Tibial nerve (tissue), 4 donors: Measurements from ENCODE around the gene MUSK. TPM values are rescaled to one million over a fixed set of nuclear protein-coding genes. Genes with fewer than 3 reads are reported as not detected.
A peak's percentile ranks its signal among the peaks of the same experiment; 100 is the strongest.

Experiments used
- DNase-seq, 2 donors: peaks; one replicate each; pipeline ENCODE4 v3.0.0-alpha.2; 2019; ENCODE audit warnings: low spot score in 2 of 2
- H3K27ac ChIP-seq, 4 donors: fragments of 200-600 bp; sonication (generic) in 3 of 4; one replicate each; pipeline ENCODE4 v1.5.1; 2017 to 2019; ENCODE audit warnings: mild to moderate bottlenecking in 1 of 4
- H3K27me3 ChIP-seq, 2 donors: fragments of 200-600 bp; sonication (generic) in 1 of 2; one replicate each; pipeline versions ENCODE4 v1.5.1 to v1.6.0; 2017 to 2019
- H3K36me3 ChIP-seq, 3 donors: fragments of 200-600 bp; sonication (generic); one replicate each; pipeline ENCODE4 v1.5.1; 2018 to 2019
- H3K4me1 ChIP-seq, 4 donors: fragments of 200-600 bp; sonication (generic) in 3 of 4; one replicate each; pipeline ENCODE4 v1.5.1; 2017 to 2019
- H3K4me3 ChIP-seq, 4 donors: fragments of 200-600 bp; sonication (generic) in 3 of 4; one replicate each; pipeline ENCODE4 v1.5.1; 2017 to 2019; ENCODE audit warnings: mild to moderate bottlenecking in 1 of 4, moderate library complexity in 1 of 4
- H3K9me3 ChIP-seq, 4 donors: fragments of 200-600 bp; sonication (generic) in 3 of 4; one replicate each; pipeline ENCODE4 v1.5.1; 2017 to 2019
- EP300 ChIP-seq, 2 donors: sonication (generic); formaldehyde crosslinking; IDR thresholded peaks; one replicate each; pipeline ENCODE4 v1.6.1; 2017; ENCODE audit warnings: antibody characterized with exemption in 2 of 2, mild to moderate bottlenecking in 1 of 2
- POLR2A ChIP-seq, 2 donors: fragments of 450-650 bp; IDR thresholded peaks; one replicate each; pipeline ENCODE4 v1.6.1; 2017; ENCODE audit warnings: antibody characterized with exemption in 2 of 2, mild to moderate bottlenecking in 2 of 2, moderate library complexity in 2 of 2
- WGBS, 2 donors: methylation state at CpG; one replicate each; pipeline ENCODE4 v1.1.5; 2018; 5-methylcytosine and 5-hydroxymethylcytosine counted together
- total RNA-seq, 4 donors: library from RNA; depleted of rRNA; stranded (reverse); fragments of >200 nt; gene quantifications; one replicate each; pipeline ENCODE4 v1.1.0, GENCODE V29; 2016
- TF ChIP-seq, protein P1 (sequence below), 5 experiments: fragments of 200-600 bp in 3 of 5; fragments of 450-650 bp in 2 of 5; sonication (generic) in 3 of 5; IDR thresholded peaks; one replicate each; pipeline ENCODE4 v1.5.1; 2016 to 2019; ENCODE audit warnings: antibody characterized with exemption in 5 of 5, mild to moderate bottlenecking in 3 of 5, moderate library complexity in 2 of 5

MUSK gene
- total RNA-seq, 4 donors from 2014 or later, result 0.22 to 0.63 (median 0.59) TPM; not detected in 1

DNA sequence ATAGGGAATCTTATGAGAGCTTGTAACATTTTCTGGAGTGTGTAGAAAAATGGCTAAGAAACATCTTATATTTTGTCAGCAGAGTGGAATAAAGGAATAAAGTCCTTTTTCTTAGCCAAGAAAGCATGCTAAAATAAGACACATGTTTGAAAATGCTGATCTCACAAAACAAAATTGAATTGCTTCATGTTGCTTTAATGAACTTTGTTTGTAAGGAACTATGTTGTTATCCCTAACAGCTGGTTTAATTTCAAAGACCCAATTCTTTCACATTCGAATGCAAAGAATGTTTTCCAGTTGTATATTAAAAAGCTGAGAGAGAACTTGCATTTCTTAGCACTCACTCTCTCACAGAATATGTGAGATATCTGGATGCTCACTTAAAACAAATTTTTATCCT lies 107.6 kb downstream of the MUSK start:
- H3K4me3 ChIP-seq, result no peak overlapping the region
- 16 to 21% methylated on average over 1 of the region's 1 CpG for WGBS, 2 donors
- H3K9me3 ChIP-seq, result no peaks in the 10 kb centered on the region
- no peaks in the 10 kb centered on the region for H3K36me3 ChIP-seq
- no peak for DNase-seq
- TF ChIP-seq POLR2A (IDR thresholded peaks at IDR 0.05), result no peak
- TF ChIP-seq EP300 (IDR thresholded peaks at IDR 0.05), result no peak
- TF ChIP-seq, protein P1, sequence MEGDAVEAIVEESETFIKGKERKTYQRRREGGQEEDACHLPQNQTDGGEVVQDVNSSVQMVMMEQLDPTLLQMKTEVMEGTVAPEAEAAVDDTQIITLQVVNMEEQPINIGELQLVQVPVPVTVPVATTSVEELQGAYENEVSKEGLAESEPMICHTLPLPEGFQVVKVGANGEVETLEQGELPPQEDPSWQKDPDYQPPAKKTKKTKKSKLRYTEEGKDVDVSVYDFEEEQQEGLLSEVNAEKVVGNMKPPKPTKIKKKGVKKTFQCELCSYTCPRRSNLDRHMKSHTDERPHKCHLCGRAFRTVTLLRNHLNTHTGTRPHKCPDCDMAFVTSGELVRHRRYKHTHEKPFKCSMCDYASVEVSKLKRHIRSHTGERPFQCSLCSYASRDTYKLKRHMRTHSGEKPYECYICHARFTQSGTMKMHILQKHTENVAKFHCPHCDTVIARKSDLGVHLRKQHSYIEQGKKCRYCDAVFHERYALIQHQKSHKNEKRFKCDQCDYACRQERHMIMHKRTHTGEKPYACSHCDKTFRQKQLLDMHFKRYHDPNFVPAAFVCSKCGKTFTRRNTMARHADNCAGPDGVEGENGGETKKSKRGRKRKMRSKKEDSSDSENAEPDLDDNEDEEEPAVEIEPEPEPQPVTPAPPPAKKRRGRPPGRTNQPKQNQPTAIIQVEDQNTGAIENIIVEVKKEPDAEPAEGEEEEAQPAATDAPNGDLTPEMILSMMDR (IDR thresholded peaks at IDR 0.05), result no peak
- H3K27me3 ChIP-seq, result no peaks in the 10 kb centered on the region
- H3K27ac ChIP-seq, result peak overlapping the region; percentile 13 to 79 (median 48)
- H3K4me1 ChIP-seq, result peaks cover 0 to 28% (median 5%) of the 10 kb centered on the region in 4 donors

DNA sequence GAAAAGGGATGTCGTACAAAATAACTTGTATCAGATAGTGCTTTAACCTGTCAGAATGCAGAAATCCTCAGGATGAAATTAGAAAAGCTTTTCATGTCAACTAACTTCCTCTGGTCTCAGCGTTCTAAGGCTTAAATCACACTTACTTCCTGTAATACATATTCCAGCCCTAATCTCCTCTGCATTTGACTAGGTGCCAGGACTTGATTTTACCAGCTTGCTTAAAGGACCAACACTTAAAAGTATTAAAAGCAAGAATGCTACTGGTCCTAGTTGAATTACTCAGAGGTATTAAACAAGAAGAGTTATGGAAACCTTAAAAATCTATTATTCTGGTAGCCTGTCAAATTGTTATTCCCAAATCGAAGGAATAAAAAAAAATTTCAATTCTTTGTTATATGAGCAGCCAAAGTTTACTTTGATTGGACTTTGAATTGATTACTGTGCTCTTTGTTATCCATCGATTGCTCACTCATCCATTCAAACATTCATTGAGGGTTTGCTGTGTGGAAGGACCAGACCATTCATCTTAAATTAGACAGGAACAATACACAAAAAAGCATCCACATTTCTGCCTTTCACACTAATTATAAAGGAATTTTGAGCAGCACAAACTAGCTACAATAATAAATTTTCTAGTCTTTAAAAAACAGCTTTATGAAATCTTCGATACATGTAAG lies 108.7 kb downstream of the MUSK start:
- no peak for DNase-seq
- Histone ChIP-seq H3K4me1 (peaks cover 0 to 28% (median 5%) of the 10 kb centered on the region in 4 donors), H3K9me3 (no peaks in the 10 kb centered on the region), H3K27ac (peak overlapping the region; percentile 41 to 79 (median 52)), H3K27me3 (no peaks in the 10 kb centered on the region), H3K4me3 (no peak overlapping the region), H3K36me3 (no peaks in the 10 kb centered on the region)
- TF ChIP-seq EP300 (IDR thresholded peaks at IDR 0.05) (no peak), POLR2A (IDR thresholded peaks at IDR 0.05) (no peak)
- TF ChIP-seq, protein P1 (IDR thresholded peaks at IDR 0.05), result no peak
- WGBS, 2 donors, result 18 to 22% methylated on average over 5 of the region's 5 CpGs

DNA sequence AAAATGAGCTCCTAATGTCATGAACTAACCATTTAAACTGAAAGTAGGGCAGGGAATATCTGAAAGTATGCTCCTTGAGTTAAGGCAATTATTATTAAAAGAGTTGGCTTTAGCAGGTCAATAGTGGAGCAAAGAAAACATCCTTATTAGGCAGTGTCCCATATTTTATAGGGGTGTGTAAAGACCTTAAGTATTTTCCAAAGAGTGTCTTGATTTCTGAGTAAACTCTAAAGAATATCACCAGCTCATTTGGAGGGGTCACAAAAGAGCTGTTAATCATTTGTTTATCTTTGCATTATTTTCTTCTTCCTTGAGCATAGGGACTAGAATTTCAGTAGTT lies 109.3 kb downstream of the MUSK start:
- TF ChIP-seq, protein P1 (IDR thresholded peaks at IDR 0.05), result no peak
- no peak for TF ChIP-seq EP300 (IDR thresholded peaks at IDR 0.05)
- H3K27me3 ChIP-seq, result no peaks in the 10 kb centered on the region
- H3K36me3 ChIP-seq, result no peaks in the 10 kb centered on the region
- H3K27ac ChIP-seq, result peak overlapping the region; percentile 41 to 79 (median 52)
- DNase-seq, result no peak
- H3K9me3 ChIP-seq, result no peaks in the 10 kb centered on the region
- peaks cover 0 to 28% (median 5%) of the 10 kb centered on the region in 4 donors for H3K4me1 ChIP-seq
- H3K4me3 ChIP-seq, result no peak overlapping the region

DNA sequence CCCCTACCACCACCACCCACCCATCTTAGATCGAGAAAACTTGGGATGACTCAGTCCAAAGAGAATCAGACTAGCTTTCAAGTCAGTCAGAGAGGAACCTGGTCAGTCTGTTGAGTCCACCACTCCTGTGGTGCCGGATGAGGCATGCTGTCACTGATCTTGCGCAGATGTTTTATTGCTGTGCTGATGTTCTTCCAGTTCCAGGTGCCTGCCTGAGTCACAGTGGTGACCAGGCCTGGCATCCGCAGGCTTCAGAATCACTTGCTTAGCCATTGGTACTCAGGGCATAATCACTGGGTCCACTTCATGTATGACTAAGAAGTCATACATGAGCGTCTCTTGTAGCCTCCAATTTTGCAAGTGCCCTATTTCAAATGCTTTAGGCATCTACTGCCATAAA lies 114.1 kb downstream of the MUSK start:
- TF ChIP-seq, protein P1 (IDR thresholded peaks at IDR 0.05), result no peak
- TF ChIP-seq EP300 (IDR thresholded peaks at IDR 0.05), result no peak
- TF ChIP-seq POLR2A (IDR thresholded peaks at IDR 0.05), result no peak
- no peak for DNase-seq
- Histone ChIP-seq H3K27me3 (no peaks in the 10 kb centered on the region), H3K27ac (no peak overlapping the region), H3K4me1 (peaks cover 0 to 18% (median 0%) of the 10 kb centered on the region in 4 donors), H3K4me3 (no peak overlapping the region), H3K36me3 (no peaks in the 10 kb centered on the region), H3K9me3 (no peaks in the 10 kb centered on the region)
- 94 to 97% methylated on average over 5 of the region's 5 CpGs for WGBS, 2 donors

DNA sequence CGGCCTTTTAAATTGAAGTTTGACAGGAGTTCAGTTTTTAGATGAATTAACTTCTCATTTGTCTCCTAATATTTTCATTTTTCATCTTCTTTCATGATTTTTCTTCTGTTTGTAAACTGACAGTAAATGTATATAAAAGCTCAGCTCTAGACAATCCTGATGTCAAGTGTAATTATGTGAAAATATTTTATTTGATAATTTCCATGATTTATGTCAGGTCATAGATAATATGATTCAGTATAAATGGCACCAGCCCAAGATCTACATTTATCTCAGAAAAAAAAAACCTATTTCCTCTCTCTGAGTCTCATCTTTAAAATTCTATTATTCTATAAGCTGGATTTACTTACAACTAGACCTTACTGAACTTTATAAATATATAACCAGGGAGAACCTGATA lies 115.7 kb downstream of the MUSK start:
- Histone ChIP-seq H3K4me1 (peaks cover 0 to 12% (median 0%) of the 10 kb centered on the region in 4 donors), H3K27ac (no peak overlapping the region), H3K27me3 (no peaks in the 10 kb centered on the region), H3K9me3 (no peaks in the 10 kb centered on the region), H3K4me3 (no peak overlapping the region), H3K36me3 (no peaks in the 10 kb centered on the region)
- WGBS, 2 donors, result 81 to 95% methylated on average over 1 of the region's 1 CpG
- TF ChIP-seq POLR2A (IDR thresholded peaks at IDR 0.05), result no peak
- TF ChIP-seq, protein P1 (IDR thresholded peaks at IDR 0.05), result no peak
- TF ChIP-seq EP300 (IDR thresholded peaks at IDR 0.05), result no peak
- DNase-seq, result no peak
